ENCODE measurements around the gene BMS1. TPM values are rescaled to one million over a fixed set of nuclear protein-coding genes. Genes with fewer than 3 reads are reported as not detected.
"Not testable (repeated sequence)": the region's sequence is repeated elsewhere in the genome, so short reads cannot be mapped to it uniquely, and the experiment has no call there.

Gene BMS1
- total and polyA plus RNA-seq, 10 of the 15 experiments (the other 5 are each of a cell fraction or from before 2014, with no cell fraction given): 7.6 to 33.6 (median 21.0) TPM

- ATAC-seq; H3K9ac ChIP-seq (ENCODE audit: control insufficient read depth, insufficient read depth, low read length); FAIRE-seq; H3K27me3 ChIP-seq (replicated peaks in 1 of 2; ENCODE audit: control insufficient read depth in 2 of 2, insufficient read depth in 2 of 2, low read length in 1 of 2); H2AFZ ChIP-seq (ENCODE audit: control insufficient read depth, low read depth, low read length); H3K4me2 ChIP-seq (ENCODE audit: control insufficient read depth, insufficient read depth); SMC1A ChIA-PET (ENCODE audit: uncharacterized antibody, unreplicated experiment); RAD21 ChIA-PET (ENCODE audit: unreplicated experiment); POLR2A ChIA-PET; H3K4me1 ChIP-seq (ENCODE audit: control insufficient read depth, insufficient read depth, low read length); CTCF ChIA-PET; intact Hi-C loops (cut with micrococcal nuclease; ENCODE audit: unreplicated experiment); H3K36me3 ChIP-seq (ENCODE audit: control insufficient read depth in 2 of 2, insufficient read depth in 2 of 2, low read length in 1 of 2); DNase-seq (ENCODE audit: low read depth, low spot score); H4K20me1 ChIP-seq (ENCODE audit: control insufficient read depth, insufficient read depth); BruUV-seq (replicated peaks); in situ Hi-C loops (cut with MboI); H3K27ac ChIP-seq (ENCODE audit: control insufficient read depth, insufficient read depth); H3K9me3 ChIP-seq (replicated peaks; ENCODE audit: control insufficient read depth, insufficient read depth, low read length); H3K4me3 ChIP-seq; H3K79me2 ChIP-seq (ENCODE audit: control insufficient read depth, insufficient read depth, low read length): not testable (repeated sequence)
- 79% methylated on average over 13 of the region's 28 CpGs for WGBS (ENCODE audit: insufficient coverage, insufficient replicate concordance, low lambda C conversion rate, missing lambda C conversion rate)
Observed at GRCh38 chr10:42847261-42847660, 64.7 kb downstream of the BMS1 start.

DNA sequence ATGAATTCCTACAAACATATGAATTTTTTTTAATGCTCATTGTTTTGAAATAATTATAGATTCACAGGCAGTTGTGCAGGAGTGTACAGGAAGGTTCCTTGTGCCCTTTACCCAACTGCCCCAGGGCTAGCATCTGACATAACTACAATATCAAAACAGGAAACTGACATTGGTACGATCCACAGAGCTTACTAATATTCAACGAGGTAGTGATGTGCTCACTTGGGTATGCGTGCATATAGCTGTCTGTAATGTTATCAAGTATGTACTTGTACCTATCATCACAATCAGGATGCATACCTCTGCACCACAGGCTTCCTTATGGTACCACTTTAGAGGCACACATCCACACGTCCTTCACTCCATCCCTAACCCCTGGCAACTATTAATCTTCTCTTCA is 68.3 kb downstream of the BMS1 start:
- DNase-seq (ENCODE audit: low read depth, low spot score) (no peak), ATAC-seq (no peak), FAIRE-seq (no peak)
- SMC1A ChIA-PET (ENCODE audit: uncharacterized antibody, unreplicated experiment): no interaction called here
- Histone ChIP-seq H3K27ac (ENCODE audit: control insufficient read depth, insufficient read depth) (no peak overlapping the region), H3K27me3 (replicated peaks in 1 of 2; ENCODE audit: control insufficient read depth in 2 of 2, insufficient read depth in 2 of 2, low read length in 1 of 2) (no peaks in the 10 kb centered on the region), H3K36me3 (ENCODE audit: control insufficient read depth in 2 of 2, insufficient read depth in 2 of 2, low read length in 1 of 2) (no peaks in the 10 kb centered on the region), H4K20me1 (ENCODE audit: control insufficient read depth, insufficient read depth) (no peaks in the 10 kb centered on the region), H3K4me1 (ENCODE audit: control insufficient read depth, insufficient read depth, low read length) (no peaks in the 10 kb centered on the region), H3K4me3 (no peak overlapping the region), H3K79me2 (ENCODE audit: control insufficient read depth, insufficient read depth, low read length) (no peaks in the 10 kb centered on the region), H2AFZ (ENCODE audit: control insufficient read depth, low read depth, low read length) (no peak overlapping the region), H3K4me2 (ENCODE audit: control insufficient read depth, insufficient read depth) (no peak overlapping the region), H3K9ac (ENCODE audit: control insufficient read depth, insufficient read depth, low read length) (no peak overlapping the region), H3K9me3 (replicated peaks; ENCODE audit: control insufficient read depth, insufficient read depth, low read length) (no peaks in the 10 kb centered on the region)
- POLR2A ChIA-PET: no interaction called here
- CTCF ChIA-PET: no interaction called here
- TF ChIP-seq BACH1 (IDR thresholded peaks at IDR 0.05; ENCODE audit: borderline replicate concordance): no peak
- no peak for TF ChIP-seq ZNF24 (IDR thresholded peaks at IDR 0.05)
- no peak for TF ChIP-seq MTA3 (IDR thresholded peaks at IDR 0.05; ENCODE audit: borderline replicate concordance, low read length)
- no peak for TF ChIP-seq NFYA (IDR thresholded peaks at IDR 0.05; ENCODE audit: borderline replicate concordance, low read depth, low read length)
- TF ChIP-seq POLR2AphosphoS5 (IDR thresholded peaks at IDR 0.05; ENCODE audit: low read length): no peak
- TF ChIP-seq POLR2AphosphoS2 (IDR thresholded peaks at IDR 0.05; ENCODE audit: low read depth, low read length): no peak
- no peak for TF ChIP-seq ATF7 (IDR thresholded peaks at IDR 0.05; ENCODE audit: low read depth)
- TF ChIP-seq HDGF (IDR thresholded peaks at IDR 0.05): no peak
- no peak for TF ChIP-seq BHLHE40 (IDR thresholded peaks at IDR 0.05; ENCODE audit: borderline replicate concordance in 1 of 2, low read depth in 2 of 2, low read length in 1 of 2)
- no peak for TF ChIP-seq JUND (IDR thresholded peaks at IDR 0.05; ENCODE audit: low read depth, low read length)
- no peak for TF ChIP-seq CHD1 (IDR thresholded peaks at IDR 0.05; ENCODE audit: low read depth, low read length)
- in situ Hi-C loops (cut with MboI): no loop called here
- BruUV-seq (replicated peaks): no TSS peak
- intact Hi-C loops (cut with micrococcal nuclease; ENCODE audit: unreplicated experiment): no loop called here
- WGBS (ENCODE audit: insufficient coverage, insufficient replicate concordance, low lambda C conversion rate, missing lambda C conversion rate): 3% methylated on average over 4 of the region's 4 CpGs
- RAD21 ChIA-PET (ENCODE audit: unreplicated experiment): no interaction called here
